Stimulated activated CD4-positive, alpha-beta T cell treated with anti-CD3 and anti-CD28 coated beads, TNF-alpha, amount 100 ng/mL, for 24 hours (primary cell): Measurements from ENCODE around the gene EYA2.

ENCODE experiments used
- DNase-seq, 3 experiments: peaks; one replicate each; pipeline ENCODE4 v3.0.0-alpha.2; 2020; ENCODE audit warnings: low read depth in 3 of 3

EYA2 gene

GRCh38 chr20:47224857-47225256 lies 330.2 kb downstream of the EYA2 start:
- no peak for DNase-seq

- DNase-seq = no peak
Measured at GRCh38 chr20:47225458-47225857, 330.8 kb downstream of the EYA2 start.

- no peak for DNase-seq
Measured at GRCh38 chr20:47227119-47227518, 332.5 kb downstream of the EYA2 start.

- no peak for DNase-seq
Measured at GRCh38 chr20:47227576-47227975, 332.9 kb downstream of the EYA2 start.

GRCh38 chr20:47228654-47229053 lies 334.0 kb downstream of the EYA2 start:
- no peak for DNase-seq

GRCh38 chr20:47230811-47231256 lies 336.2 kb downstream of the EYA2 start:
- no peak for DNase-seq

- no peak for DNase-seq
Measured at GRCh38 chr20:47231382-47232039, 336.9 kb downstream of the EYA2 start.

- no peak for DNase-seq
Measured at GRCh38 chr20:47232518-47232917, 337.9 kb downstream of the EYA2 start.

GRCh38 chr20:47233333-47234188 lies 338.9 kb downstream of the EYA2 start:
- DNase-seq = no peak

- no peak for DNase-seq
Measured at GRCh38 chr20:47235111-47235510, 340.5 kb downstream of the EYA2 start.

GRCh38 chr20:47235853-47236638 lies 341.4 kb downstream of the EYA2 start:
- DNase-seq = no peak

- no peak for DNase-seq
Measured at GRCh38 chr20:47236639-47236900, 341.9 kb downstream of the EYA2 start.

- DNase-seq = no peak
Measured at GRCh38 chr20:47237715-47238114, 343.1 kb downstream of the EYA2 start.
